SH-SY5Y (cell line): ENCODE measurements around the gene PPIL3.

Experiments used
- GATA2 ChIP-seq: IDR thresholded peaks from 2 replicates; pipeline ENCODE4 v1.6.1; 2011; ENCODE audit warnings: mild to moderate bottlenecking, low read depth, low read length
- GATA3 ChIP-seq: IDR thresholded peaks from 2 replicates; pipeline ENCODE4 v1.6.1; 2011; ENCODE audit warnings: low read depth, mild to moderate bottlenecking, low read length, moderate library complexity

PPIL3 gene

GRCh38 chr2:200845669-200846325 lies 43.1 kb downstream of the PPIL3 start:
- TF ChIP-seq GATA2 (no peak), GATA3 (no peak)

GRCh38 chr2:200845194-200845593 lies 43.7 kb downstream of the PPIL3 start:
- TF ChIP-seq GATA3 (no peak), GATA2 (no peak)

GRCh38 chr2:200843993-200844948 lies 44.6 kb downstream of the PPIL3 start:
- TF ChIP-seq GATA2 (no peak), GATA3 (no peak)

GRCh38 chr2:200839513-200839912 lies 49.4 kb downstream of the PPIL3 start:
- TF ChIP-seq GATA2 (no peak), GATA3 (no peak)

- no peak for TF ChIP-seq GATA3
- TF ChIP-seq GATA2 = no peak
These were observed 54.2 kb downstream of the PPIL3 start for GRCh38 chr2:200834701-200835100.

GRCh38 chr2:200829258-200829655 lies 59.6 kb downstream of the PPIL3 start:
- no peak for TF ChIP-seq GATA2
- TF ChIP-seq GATA3 = no peak

GRCh38 chr2:200828572-200829257 lies 60.2 kb downstream of the PPIL3 start:
- TF ChIP-seq GATA3 = no peak
- TF ChIP-seq GATA2 = no peak

GRCh38 chr2:200828104-200828503 lies 60.8 kb downstream of the PPIL3 start:
- TF ChIP-seq GATA3 (no peak), GATA2 (no peak)

- TF ChIP-seq GATA3 = no peak
- TF ChIP-seq GATA2 = no peak
These were observed 67.1 kb downstream of the PPIL3 start for GRCh38 chr2:200821686-200822245.
